Measurements from ENCODE around the gene DMD.

- TF ChIP-seq CTCF (conservative IDR thresholded peaks at IDR 0.05) (no peak), EZH2 (IDR thresholded peaks at IDR 0.05; ENCODE audit: low read depth) (no peak)
Observed at GRCh38 chrX:31932769-31933168, 1278.6 kb downstream of the DMD start.
